Activated CD4-positive, CD25-positive, alpha-beta regulatory T cell (primary cell): ENCODE data around the gene STAG3.
"Not testable (repeated sequence)": the region's sequence is repeated elsewhere in the genome, so short reads cannot be mapped to it uniquely, and the experiment has no call there.

ENCODE experiments used
- DNase-seq, 4 experiments: peaks; one replicate each; lab custom pipeline; 2025; lab: John Stamatoyannopoulos, UW

STAG3 gene, protein sequence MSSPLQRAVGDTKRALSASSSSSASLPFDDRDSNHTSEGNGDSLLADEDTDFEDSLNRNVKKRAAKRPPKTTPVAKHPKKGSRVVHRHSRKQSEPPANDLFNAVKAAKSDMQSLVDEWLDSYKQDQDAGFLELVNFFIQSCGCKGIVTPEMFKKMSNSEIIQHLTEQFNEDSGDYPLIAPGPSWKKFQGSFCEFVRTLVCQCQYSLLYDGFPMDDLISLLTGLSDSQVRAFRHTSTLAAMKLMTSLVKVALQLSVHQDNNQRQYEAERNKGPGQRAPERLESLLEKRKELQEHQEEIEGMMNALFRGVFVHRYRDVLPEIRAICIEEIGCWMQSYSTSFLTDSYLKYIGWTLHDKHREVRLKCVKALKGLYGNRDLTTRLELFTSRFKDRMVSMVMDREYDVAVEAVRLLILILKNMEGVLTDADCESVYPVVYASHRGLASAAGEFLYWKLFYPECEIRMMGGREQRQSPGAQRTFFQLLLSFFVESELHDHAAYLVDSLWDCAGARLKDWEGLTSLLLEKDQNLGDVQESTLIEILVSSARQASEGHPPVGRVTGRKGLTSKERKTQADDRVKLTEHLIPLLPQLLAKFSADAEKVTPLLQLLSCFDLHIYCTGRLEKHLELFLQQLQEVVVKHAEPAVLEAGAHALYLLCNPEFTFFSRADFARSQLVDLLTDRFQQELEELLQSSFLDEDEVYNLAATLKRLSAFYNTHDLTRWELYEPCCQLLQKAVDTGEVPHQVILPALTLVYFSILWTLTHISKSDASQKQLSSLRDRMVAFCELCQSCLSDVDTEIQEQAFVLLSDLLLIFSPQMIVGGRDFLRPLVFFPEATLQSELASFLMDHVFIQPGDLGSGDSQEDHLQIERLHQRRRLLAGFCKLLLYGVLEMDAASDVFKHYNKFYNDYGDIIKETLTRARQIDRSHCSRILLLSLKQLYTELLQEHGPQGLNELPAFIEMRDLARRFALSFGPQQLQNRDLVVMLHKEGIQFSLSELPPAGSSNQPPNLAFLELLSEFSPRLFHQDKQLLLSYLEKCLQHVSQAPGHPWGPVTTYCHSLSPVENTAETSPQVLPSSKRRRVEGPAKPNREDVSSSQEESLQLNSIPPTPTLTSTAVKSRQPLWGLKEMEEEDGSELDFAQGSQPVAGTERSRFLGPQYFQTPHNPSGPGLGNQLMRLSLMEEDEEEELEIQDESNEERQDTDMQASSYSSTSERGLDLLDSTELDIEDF

DNA sequence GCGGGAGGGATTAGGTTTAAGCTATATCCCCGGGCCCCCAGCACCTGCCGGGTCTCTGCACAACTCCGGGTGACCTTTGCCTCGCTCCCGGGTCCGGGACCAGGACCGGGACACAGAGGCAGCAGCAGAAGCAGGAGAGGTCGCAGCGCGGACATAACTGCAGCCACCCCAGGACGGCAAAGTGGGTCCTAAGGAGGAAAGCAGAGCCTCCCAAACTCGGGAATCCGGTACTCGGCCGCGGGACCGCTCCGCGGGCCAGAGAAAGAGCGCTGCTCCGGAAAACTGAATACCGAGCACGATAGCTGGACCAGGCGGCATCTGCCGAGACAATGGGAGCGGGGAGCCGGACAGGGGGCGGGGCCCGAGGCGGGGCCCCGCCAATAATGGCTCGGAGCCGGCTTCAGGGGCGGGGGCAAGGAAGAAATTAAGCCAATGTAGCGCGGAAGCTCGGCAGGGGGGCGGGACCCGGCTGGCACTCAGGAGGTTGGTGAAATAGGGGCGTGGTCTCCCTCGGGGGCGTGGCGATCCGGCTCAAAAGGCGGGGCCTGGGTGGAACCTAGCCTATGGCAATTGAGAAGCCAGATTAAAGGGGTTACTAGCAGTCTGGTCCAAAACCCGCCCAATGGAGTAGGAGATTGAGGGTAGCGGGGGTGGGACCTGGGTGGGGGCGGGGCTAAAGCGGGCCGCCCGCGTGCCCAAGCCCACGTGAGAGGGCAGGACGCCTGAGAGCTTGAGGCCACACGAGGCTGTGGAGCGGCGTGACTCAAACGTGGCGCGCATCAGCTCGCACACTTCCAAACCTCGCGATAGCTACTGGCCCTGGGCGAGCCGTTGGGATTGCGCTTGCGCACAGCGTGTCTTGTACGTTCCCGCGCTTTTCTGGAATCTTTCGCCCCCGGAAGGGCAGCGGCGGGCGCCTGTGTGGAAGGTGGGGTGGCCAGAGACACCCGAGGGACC lies at the start of gene STAG3, which contains the start of gene GPC2:
Gene STAG3 (plus strand): TSS at position 874 of the 957 bp plus-strand sequence. CDS start 2,639 bp downstream, outside the sequence.
Gene GPC2 (minus strand): TSS at position 337 of the 957 bp plus-strand sequence. CDS start 182 bp downstream, at position 155.
- DNase-seq = peak; percentile 89 to 97 (median 94)

DNA sequence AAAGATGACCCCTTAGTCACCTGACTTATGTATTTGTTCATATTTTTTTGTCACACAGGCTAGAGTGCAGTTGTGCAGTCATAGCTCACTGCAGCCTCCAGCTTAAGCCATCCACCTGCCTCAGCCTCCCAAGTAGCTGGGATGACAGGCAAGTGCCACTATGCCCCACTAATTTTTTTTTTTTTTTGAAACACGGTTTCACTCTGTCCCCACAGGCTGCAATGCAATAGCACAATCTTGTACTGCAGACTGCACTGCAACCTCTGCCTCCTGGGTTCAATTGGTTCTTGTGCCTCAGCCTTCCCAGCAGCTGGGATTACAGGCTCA lies 49.1 kb upstream of the STAG3 start:
- no peak for DNase-seq

DNA sequence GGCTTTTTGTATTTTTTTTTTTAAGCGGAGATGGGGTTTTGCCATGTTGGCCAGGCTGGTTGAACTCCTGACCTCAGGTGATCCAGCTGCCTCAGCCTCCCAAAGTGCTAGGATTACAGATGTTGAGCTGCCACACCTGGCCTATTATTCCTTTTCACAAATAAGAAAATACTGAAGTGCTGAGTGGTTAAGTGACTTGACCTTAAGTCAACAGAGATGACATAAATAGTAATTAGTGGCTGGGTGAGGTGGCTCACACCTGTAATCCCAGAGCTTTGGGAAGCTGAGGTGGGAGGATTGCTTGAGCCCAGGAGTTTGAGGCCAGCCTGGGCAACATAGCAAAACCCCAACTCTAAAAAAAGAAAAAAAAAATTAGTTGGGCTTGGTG lies 47.5 kb upstream of the STAG3 start:
- not testable (repeated sequence) for DNase-seq

DNA sequence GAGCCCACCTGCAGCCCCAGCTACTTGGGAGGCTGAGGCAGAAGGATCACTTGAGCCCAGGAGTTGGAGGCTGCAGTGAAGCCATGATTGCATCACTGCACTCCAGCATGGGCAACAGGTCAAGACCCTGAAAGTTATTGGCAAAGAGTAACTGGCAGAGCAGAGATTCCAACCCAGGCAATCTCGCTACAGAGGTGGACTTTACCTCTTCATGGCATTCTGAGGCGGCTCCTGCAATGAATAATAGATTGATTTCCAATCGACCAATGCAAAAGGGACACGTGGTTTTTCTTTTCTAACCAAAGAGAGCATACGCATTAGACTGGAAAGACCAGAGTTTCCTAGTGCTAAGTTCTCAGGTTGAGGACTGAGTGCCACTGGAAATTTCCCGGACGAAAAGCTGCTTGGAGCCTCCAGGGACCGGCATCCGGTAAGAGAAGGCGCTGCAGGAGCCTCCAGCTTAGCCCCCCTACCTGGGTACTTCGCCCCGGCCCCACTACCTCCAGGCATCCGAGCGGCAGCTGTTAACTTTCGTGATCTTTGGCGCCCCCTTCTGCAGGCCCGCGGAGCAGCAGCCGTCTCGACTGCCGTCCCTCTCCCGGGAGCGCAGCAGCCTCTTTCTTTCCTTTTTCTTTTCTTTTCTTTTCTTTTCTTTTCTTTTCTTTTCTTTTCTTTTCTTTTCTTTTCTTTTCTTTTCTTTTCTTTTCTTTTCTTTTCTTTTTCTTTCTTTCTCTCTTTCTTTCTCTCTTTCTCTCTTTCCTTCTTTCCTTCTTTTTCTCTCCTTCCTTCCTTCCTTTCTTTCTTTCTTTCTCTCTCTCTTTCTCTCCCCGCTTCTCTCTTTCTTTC lies 46.9 kb upstream of the STAG3 start:
- peak; percentile 61 to 69 (median 64) for DNase-seq

DNA sequence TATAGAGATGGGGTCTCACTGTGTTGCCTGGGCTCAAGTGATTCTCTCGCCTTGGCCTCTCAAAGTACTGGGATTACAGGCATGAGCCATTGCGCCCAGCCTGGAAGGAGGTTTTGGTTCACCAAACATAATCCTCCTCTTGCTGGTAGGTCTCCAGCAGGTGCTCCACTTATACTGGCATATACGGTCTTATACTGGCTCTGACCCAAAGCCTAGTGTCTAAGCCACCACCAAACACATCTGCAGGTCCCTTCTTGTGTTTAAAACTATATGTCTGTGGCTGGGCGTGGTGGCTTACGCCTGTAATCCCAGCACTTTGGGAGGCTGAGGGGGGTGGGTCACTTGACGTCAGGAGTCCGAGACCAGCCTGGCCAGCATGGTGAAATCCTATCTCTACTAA lies 45.6 kb upstream of the STAG3 start:
- DNase-seq = no peak

DNA sequence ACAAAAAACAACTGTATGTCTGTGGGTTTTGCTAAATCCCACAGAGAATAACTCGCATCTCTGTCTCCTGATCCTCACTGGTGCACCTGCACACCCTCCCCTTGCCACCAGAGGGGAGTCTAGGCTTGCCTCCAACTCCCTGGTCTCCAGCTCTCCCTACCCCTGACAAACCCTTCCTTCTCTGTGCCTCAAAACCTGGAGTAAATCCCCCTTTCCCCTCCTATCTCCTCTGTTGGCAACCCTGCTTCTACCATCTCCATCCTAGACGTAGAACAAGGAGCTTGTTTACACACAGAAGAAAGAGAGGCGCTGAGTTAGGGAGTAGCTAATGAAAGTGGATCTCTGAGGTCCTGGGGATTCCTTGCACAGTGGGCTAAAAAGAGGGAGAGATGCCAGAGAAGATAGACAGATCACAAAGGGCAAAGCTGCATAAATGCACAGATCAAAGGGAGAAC lies 45.0 kb upstream of the STAG3 start:
- peak; percentile 23 to 38 (median 32) for DNase-seq

DNA sequence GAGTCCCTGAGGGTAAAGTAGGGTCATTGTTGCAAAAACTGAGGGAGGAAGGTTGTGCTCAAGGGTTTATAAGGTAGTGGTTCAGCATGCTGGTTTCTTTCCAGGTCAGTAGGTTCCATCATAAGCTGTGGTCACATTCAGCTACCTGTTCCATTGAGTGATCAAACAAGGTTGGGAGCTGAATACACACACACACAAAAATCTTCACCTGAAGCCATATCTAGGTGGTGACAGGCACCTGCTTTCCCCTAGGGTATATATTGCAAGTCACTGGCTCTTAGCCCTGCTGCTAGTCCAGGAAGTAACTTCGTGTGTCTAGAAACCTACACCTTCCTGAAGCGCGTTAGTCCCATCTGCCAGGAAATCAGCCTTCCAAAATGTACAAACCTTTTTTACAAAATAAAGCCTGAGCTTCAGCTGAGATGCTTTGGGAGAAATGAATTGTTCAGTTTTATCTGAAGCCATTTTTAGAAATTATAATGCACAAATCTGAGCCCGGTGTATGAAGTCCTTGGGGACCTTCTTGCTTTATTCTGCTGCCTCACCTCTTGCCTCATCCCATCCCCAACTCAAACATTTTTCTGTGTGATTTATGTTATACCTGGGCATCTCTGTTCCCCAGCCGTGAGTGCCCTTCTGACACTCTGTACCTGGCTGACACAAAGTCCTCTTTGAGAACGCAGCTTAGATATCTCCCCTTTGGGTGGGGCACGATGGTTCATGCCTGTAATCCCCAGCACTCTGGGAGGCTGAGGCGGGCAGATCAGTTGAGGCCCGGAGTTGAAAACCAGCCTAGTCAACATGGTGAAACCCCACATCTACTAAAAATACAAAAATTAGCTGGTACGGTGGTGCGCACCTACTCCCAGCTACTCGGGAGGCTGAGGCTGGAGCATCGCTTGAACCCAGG lies 39.6 kb upstream of the STAG3 start:
- DNase-seq = no peak

DNA sequence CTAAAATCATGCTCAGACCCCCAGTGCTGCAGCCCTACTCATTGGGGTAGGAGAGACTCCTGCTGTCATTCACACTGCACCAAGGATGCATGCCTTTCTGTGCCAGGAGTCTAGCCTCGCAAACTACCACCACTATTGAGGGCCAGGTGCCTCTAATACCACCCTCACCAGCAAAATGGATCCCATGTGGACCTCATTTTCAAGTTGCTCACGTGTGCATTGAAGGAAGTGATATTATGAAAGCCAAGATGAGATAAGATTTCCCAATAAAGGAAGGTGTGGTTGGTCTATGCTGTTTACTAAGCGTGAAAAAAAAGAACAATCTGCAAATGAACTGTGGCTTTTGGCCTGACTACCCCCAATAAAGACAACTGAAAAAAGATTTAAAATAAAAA lies 36.2 kb upstream of the STAG3 start:
- no peak for DNase-seq

DNA sequence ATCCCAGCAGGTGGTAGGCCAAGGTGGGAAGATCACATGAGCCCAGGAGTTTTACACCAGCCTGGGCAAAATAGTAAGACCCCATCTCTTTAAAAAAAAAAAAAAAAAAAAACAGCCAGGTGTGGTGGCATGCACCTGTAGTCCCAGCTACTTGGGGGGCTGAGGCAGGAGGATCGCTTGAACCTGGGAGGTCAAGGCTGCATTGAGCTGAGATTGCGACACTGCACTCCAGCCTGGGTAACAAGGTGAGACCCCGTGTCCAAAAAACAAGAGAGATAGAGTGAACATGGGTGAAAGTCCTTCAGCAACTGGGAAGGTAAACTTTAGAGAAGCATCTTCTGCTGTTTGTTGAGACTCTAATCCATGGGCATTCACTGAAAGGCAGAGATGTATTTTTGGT lies 35.3 kb upstream of the STAG3 start:
- no peak for DNase-seq

DNA sequence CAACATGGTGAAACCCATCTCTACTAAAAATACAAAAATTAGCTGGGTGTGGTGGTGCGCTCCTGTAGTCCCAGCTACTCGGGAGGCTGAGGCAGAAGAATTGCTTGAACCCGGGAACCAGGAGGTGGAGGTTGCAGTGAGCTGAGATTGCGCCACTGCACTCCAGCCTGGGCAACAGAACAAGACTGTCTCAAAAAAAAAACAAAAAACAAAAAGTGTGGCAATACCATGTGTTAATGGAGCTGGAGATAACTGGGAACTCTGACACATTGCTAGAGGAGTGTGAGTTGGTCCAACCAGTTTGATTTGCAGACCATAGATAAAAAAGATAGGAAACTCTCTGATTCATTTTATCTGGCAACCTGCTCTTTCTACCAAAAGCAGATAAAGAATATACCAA lies 31.4 kb upstream of the STAG3 start:
- DNase-seq = not testable (repeated sequence)

DNA sequence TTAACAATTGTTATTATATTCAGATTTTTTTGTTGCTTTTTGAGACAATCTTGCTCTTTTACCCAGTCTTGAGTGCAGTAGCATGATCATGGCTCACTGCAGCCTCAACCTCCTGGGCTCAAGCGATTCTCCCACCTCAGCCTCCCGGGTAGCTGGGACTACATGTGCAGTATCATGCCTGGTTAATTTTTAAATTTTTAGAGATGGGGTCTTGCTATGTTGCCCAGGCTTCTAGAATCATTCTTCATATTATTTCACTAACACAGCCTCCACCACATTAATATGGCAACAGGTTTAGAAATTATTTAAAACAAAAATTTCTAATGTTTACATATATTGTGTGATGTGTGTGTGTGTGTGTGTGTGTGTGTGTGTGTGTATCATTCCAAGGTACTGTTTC lies 30.4 kb upstream of the STAG3 start:
- no peak for DNase-seq

DNA sequence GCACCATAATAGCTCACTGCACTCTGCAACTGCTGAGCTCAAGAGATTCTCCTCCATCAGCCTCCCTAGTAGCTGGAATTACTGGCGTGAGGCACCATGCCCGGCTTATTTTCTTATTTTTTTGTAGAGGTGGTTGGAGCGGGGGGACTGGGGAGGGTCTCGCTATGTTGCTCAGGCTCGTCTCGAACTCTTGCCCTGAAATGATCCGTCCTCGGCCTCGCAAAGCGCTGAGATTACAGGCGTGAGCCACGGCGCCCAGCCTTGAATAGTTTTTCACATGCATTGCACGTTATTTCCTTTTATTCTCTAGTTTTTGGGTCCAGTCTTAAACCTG lies 29.5 kb upstream of the STAG3 start:
- no peak for DNase-seq

DNA sequence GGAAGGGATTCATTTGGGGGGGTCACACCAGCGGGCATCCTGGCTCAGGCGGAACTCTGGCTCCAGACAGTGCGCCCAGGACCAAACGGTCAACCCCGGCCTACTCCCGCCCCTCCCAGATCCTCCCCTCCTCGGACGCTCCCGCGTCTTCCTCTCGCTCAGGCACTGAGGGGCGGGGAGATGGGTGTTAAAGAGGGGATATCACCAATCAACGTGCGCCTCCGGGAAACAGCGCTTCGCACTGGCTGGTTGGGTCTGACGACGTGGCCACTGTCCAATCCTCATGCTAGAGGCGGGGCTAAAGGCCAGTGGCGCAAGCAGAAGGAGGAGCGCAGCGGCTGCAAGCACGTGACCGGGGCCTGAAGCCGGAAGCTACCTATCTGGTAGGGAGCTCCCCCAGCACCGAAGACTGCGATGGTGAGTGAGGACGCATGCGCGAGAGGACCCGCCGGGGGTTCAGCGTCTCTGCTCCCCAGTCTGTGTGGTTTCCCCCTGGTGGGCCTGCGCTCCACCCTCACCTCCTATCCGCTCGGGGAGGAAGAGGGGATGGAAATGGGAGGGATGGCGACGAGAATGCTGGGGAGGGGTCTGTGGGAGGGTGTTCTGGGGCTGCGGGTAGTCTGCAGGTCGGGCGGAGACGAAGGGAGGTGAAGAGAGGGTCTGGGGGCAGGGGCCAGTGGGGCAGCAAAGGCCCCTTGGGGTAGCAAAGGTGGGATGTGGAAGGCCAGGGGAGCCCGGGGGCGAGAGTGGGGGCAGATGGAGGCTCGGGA lies 29.0 kb upstream of the STAG3 start, which contains the start of gene LAMTOR4:
Gene LAMTOR4 (plus strand): TSS at position 360 of the 770 bp plus-strand sequence. CDS start 55 bp downstream, at position 415.
- peak; percentile 89 to 96 (median 94) for DNase-seq

DNA sequence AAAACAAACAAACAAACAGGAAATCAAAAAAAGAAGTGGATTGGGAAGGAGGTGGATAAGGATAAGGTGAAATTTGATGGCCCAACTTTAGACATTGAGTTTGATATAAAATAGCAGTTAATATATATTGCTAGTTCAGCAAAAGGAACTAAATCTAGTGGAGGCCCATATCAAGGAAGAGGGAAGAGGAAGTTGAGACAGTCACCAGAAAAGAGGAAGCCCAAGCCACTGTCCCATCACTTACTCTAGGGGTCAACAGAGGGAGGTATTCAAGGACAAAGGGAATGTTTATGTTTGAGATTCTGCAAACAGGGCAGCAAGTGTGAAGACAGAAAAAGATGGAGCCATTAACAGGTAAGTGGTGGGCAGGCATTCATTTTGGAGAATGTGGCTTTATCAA lies 25.3 kb upstream of the STAG3 start:
- DNase-seq = no peak

DNA sequence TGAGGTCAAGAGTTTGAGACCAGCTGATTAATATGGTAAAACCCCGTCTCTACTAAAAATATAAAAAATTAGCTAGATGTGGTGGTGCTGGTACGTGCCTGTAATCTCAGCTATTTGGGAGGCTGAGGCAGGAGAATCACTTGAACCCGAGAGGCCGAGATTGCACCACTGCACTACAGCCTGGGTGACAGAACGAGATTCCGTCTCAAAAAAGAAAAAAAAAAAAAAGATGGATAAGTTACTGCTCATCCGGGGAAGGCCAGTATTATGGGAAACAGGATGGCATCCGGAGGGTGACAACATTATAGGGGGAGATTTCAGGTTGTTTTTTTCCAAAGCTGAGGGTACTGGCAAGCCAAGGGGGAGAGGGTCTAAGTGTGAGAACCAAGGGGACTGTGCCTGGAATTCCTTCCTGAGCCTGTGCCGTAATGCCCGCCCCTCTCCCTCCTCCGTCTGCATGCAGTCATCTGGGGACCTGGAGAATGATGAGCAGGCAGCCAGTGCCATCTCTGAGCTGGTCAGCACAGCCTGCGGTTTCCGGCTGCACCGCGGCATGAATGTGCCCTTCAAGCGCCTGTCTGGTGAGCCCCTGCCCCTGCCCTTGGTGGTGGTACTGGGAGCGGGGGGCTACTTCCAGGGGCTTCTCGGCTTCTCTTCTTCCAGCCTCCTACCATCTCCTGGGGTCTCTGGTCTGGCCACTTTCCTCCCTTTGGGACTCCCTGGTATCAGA lies 24.6 kb upstream of the STAG3 start:
- DNase-seq = no peak

DNA sequence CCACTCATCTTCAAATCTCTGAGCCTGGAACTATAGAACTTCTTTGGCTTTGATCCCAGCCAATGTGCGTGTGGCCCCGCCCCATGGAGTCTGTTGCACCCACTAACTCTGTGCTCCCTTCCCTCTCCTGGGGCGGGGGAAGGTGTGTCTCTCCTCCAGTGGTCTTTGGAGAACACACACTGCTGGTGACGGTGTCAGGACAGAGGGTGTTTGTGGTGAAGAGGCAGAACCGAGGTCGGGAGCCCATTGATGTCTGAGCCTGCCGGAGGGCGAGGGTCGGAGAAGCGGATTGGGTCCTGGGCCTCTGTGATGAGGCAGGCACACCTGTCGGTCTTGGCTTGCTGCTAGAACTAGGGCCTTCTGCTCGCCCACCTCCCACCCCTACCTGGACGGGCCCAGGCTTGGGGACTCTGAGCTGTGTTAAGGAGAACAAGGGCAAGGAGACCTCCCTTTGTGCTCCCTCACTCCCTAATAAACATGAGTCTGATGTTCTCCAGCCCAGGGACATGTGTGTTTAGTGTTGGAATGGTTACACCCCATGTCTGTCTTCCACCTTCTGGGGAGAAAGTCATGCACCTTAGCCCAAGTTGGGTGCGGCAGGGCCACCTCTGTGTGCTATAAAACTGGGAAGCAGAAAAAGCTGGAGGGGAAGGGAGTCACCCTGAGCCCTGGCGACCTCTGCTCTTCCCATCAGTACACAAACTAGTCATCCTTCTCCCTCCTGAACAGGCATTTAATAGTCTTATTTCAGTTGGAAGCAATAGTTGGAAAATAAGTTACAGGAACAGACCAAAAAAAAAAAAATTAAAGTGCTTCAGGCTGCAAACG lies 23.8 kb upstream of the STAG3 start:
- no peak for DNase-seq
